HG03139 (cell line): ENCODE results near the gene ZDHHC5.
A peak's percentile ranks its signal among the peaks of the same experiment; 100 is the strongest.
"Not testable (repeated sequence)": the region's sequence is repeated elsewhere in the genome, so short reads cannot be mapped to it uniquely, and the experiment has no call there.

Experiments
- ATAC-seq: cut with Tn5 transposase; IDR thresholded peaks from one replicate; pipeline ENCODE4 v1.9.1; 2021; ENCODE audit not compliant: unreplicated experiment

ZDHHC5 gene

GRCh38 chr11:57662893-57663292 lies 5.0 kb upstream of the ZDHHC5 start:
- ATAC-seq: no peak

- no peak for ATAC-seq
Measured at GRCh38 chr11:57663975-57664374, 3.9 kb upstream of the ZDHHC5 start.

GRCh38 chr11:57667117-57667735 lies 688 bp upstream of the ZDHHC5 start:
- peak; percentile 63 for ATAC-seq

GRCh38 chr11:57668434-57668782 lies 494 bp downstream of the ZDHHC5 start:
- ATAC-seq: peak; percentile 4

GRCh38 chr11:57674251-57674650 lies 6.3 kb downstream of the ZDHHC5 start:
- ATAC-seq: no peak

GRCh38 chr11:57675176-57675941 lies 7.4 kb downstream of the ZDHHC5 start:
- ATAC-seq: no peak

- no peak for ATAC-seq
Measured at GRCh38 chr11:57679396-57679795, 11.5 kb downstream of the ZDHHC5 start.

GRCh38 chr11:57680552-57680874 lies 12.6 kb downstream of the ZDHHC5 start:
- ATAC-seq: no peak

GRCh38 chr11:57681168-57681567 lies 13.3 kb downstream of the ZDHHC5 start:
- ATAC-seq: no peak

GRCh38 chr11:57690474-57690873 lies 22.6 kb downstream of the ZDHHC5 start:
- not testable (repeated sequence) for ATAC-seq

- ATAC-seq: no peak
Measured at GRCh38 chr11:57698843-57699365, 31.0 kb downstream of the ZDHHC5 start.

GRCh38 chr11:57699813-57700212 lies 31.9 kb downstream of the ZDHHC5 start:
- ATAC-seq: no peak

GRCh38 chr11:57700425-57700824 lies 32.5 kb downstream of the ZDHHC5 start:
- ATAC-seq: no peak

- ATAC-seq: no peak
Measured at GRCh38 chr11:57703341-57703740, 35.4 kb downstream of the ZDHHC5 start.

- ATAC-seq: no peak
Measured at GRCh38 chr11:57704932-57705331, 37.0 kb downstream of the ZDHHC5 start.

GRCh38 chr11:57705432-57705831 lies 37.5 kb downstream of the ZDHHC5 start:
- not testable (repeated sequence) for ATAC-seq

GRCh38 chr11:57709802-57710367 lies 42.0 kb downstream of the ZDHHC5 start:
- no peak for ATAC-seq

GRCh38 chr11:57711414-57712255 lies 43.7 kb downstream of the ZDHHC5 start, which contains the start of gene MED19:
MED19 (minus strand) TSS chr11:57712215; CDS start chr11:57712179, 36 bp downstream.
- peak; percentile 33 for ATAC-seq

- peak; percentile 91 for ATAC-seq
Measured at GRCh38 chr11:57712256-57713150, 44.6 kb downstream of the ZDHHC5 start, which contains the start of gene TMX2. TMX2 (plus strand) TSS chr11:57712593; CDS start chr11:57712619, 26 bp downstream.

GRCh38 chr11:57713835-57714234 lies 45.9 kb downstream of the ZDHHC5 start:
- no peak for ATAC-seq
